LNCAP (cell line): Measurements from ENCODE around the gene AGPAT1.

Experiments
- TF ChIP-seq, protein P1 (sequence below): fragments of 450-650 bp; IDR thresholded peaks from 2 replicates; pipeline ENCODE4 v1.5.1; 2017; ENCODE audit warnings: mild to moderate bottlenecking

Gene AGPAT1

DNA sequence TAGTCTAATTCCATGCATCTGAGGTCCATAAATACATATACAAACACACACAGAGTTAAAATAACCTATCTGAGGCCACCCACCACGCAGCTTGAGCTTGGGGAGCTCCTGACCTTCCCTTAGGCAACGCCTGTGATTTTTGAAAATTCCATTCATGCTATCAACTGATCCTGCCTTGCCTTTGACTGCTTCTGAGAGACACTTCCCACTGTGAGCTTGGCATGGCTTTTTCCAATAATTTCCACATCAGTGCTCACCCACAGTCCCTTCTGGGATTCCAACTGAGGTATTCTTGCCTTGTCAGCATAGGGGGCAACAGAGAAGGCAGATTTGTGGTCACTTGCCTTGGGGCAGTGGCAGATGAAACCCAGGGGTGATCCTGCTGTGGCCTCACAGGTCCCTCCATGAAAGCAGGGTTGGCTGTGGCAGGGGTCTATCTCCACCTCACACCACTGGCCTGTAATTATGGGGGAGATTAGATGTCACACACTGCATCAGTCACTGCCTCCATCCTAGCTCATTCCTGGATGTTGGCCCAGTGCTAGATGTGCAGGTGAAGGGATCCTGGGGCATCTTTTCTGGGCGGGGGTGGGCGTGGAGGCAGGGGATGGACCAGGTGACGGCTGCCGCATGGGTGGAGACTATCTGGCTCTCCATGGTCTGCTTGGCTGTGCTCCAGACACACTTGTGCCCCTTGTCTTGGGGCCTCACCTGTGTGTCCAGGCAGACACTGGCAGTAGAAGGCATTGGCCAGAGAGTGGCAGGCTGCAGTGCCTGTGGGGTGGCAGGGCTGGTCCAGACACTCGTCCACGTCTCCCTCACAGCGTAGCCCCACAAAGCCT is 27.8 kb upstream of the AGPAT1 start:
- TF ChIP-seq, protein P1, sequence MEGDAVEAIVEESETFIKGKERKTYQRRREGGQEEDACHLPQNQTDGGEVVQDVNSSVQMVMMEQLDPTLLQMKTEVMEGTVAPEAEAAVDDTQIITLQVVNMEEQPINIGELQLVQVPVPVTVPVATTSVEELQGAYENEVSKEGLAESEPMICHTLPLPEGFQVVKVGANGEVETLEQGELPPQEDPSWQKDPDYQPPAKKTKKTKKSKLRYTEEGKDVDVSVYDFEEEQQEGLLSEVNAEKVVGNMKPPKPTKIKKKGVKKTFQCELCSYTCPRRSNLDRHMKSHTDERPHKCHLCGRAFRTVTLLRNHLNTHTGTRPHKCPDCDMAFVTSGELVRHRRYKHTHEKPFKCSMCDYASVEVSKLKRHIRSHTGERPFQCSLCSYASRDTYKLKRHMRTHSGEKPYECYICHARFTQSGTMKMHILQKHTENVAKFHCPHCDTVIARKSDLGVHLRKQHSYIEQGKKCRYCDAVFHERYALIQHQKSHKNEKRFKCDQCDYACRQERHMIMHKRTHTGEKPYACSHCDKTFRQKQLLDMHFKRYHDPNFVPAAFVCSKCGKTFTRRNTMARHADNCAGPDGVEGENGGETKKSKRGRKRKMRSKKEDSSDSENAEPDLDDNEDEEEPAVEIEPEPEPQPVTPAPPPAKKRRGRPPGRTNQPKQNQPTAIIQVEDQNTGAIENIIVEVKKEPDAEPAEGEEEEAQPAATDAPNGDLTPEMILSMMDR = no peak

DNA sequence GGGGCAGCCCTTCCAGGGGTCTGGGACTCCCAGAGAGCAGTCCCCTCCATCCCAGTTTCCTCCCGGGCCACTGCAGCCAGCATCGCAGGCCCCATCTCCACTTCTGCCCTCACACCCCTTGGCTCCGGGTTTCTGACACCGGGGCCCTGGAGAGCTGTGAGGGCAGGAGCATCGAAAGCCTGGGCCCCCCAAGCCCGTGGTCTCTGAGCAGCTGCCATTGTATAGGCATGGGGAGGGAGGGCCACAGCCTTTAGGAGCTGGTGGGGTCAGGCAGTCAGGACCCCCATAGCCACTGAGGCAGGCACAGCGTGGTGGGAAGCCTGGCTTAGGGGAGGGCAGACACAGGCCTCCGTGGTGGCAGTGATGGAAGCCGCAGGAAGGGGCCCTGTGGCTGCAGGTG is 26.3 kb upstream of the AGPAT1 start:
- TF ChIP-seq, protein P1 = no peak

DNA sequence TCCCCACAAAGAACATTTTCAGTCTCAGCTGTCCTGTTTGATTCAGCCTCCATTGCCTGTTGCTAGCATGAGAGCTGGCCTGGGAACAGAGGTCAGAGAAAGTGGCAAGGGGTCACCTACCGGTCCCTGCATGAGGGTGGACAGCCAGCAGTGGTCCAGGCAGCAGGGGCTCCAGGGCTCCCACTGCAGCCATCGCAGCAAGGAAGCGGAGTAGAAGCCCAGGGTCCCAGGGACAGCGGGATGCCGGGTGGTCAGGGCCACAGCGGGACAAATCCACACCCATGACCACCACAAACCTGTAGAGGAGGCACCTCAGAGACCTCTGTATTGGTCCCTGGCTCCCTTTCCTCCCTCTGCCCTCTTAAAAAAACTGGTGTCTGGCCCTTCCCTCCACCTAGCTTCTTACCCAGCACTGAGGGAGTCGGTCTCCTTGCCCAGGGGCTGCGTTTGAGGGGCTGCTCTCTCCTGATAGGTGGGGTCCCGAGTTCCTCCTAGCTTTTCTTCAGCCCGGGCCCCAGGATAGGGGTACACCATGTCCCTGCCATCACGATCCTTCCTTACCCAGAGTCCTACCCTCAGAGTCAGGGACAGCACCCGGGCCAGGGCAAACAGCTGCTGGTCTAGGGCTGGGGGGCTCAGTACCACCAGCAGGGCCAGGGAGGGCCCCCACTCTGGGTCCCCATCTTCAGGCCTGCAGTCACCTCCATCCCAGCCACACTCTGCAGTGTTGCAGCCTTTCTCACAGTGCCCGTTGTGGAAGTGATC is 25.0 kb upstream of the AGPAT1 start:
- TF ChIP-seq, protein P1 = no peak

DNA sequence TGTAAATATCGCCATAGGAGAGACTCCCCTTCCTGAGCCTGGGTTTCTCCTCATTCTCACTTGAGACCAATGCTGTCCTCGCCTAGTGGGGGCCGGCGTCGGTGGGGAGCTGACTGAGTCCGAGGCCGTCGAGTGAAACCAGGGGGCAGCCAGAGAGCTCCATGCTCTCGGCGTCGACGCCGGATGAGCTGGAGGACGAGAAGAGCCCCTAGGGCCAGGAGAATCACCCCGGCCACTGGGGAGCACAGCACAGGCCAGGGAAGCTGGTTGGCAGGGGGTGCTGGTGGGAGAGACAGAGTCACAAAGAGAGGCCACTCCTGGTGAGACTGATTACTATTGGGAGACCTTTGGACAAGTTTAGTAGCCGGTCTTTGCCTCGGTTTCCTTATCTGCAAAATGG is 23.0 kb upstream of the AGPAT1 start:
- TF ChIP-seq, protein P1 = no peak

DNA sequence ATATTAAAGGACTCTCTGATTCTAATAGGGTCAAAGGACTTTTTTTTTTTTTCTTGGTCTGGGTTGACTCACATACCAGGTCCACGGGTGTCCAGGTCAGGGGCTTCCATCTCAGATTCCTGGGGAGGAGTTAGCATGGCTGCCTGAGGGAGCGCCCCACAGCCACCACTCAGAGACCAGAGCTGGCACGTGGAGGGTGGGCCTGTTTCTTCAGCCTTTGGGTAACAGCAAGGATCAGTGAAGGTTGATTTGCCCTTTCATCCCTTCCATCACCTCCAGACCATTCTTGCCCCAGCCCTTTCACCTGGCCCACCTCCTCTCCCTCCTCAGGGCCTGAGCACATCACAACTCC is 22.4 kb upstream of the AGPAT1 start:
- TF ChIP-seq, protein P1 = no peak

DNA sequence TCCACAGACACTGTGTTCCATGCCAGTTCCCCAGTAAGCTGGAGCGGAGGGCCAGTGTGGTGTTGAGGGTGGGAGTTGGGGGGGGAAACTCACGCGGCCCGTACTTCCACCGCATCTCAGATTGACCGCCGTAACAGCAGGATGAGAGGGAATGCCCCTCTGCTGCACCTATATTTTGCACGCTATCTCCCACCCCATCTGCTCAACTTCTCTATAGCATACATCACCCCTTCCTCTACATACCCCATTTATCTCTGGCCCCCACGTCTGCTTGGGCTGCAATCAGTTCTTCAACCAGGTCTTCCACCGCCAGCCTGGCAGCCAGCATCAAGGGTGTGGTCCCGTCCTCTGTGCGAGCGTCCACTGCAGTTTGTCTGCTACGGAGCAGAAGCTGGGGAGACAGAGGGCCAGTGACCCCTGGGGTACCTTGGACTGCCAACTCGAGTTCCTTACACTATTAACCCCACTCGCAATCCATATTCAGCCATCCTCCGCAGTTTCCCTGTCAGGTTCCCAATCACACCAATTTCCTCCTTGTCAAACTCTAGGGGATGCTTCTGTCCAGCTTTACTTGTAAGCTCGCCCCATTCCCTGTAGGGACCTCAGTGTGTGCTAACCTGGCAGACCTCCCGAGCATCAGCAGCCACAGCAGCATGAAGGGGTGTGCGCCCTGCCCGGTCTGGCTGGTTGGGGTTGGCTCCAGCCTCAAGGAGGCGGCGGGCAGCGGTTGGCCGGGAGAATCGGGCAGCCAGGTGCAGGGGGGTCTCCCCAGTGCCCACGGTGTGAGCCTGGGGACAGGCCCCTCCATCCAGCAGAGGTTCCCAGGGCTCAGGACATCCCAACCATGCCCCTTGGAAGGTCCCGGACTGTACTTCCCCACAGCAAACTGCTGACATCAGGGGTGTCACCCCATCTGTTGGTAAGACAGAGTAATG is 21.1 kb upstream of the AGPAT1 start:
- TF ChIP-seq, protein P1 = no peak
